GM18951 (cell line): Measurements from ENCODE around the gene PNMT.

Experiments
- POLR2A ChIP-seq: IDR thresholded peaks from 4 replicates; pipeline ENCODE4 v1.6.1; 2011; ENCODE audit warnings: mild to moderate bottlenecking; ENCODE audit not compliant: insufficient read length, insufficient read depth; ENCODE audit errors: extremely low read depth
- in situ Hi-C: fragments of 300-500 bp; cut with MboI; formaldehyde crosslinking; loops from one replicate; pipeline ENCODE4 v1.12.0; 2022; ENCODE audit warnings: low sequenced_read_pairs, mixed read lengths, inconsistent platforms; ENCODE audit not compliant: unreplicated experiment

Gene PNMT

DNA sequence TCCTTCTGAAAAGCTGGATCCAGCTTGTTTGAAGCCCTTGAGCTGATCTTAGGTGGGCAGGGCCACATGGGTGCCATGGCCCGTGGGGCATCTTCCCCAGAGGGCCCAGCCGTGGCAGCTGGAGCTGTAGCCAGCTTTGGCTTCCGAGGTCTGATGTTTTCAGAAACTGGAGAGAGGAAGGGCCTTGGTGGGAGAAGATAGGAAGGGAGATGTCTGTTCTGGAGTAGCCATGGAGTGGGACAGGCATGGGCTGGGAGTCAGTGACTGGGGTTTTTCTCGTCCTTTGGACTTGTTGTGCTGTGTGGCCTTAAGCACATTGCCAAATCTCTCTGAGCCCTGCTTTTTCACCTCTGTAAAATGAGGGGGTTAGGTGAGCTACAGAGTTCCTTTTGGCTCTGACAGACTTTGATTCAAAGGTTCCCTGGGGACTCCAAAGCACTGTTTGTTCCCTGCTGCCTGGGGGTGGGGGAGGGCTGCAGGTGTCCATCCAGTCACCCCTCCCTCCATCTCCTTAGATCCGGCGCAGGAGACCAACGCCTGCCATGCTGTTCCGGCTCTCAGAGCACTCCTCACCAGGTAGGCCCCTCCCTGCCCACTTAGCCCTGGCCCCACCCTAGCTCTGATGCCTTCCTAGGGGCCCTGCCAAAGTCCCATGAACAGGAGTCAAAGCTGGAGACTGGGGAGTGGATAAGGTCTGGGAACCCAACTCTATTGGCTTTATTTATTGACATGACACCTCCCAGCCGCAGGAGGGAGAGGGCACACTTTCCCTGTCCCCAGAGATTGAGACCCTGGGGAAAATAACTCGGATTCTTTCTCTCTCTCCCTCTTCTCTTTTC lies 39.4 kb upstream of the PNMT start:
- in situ Hi-C loops = no loop called here
- no peak for TF ChIP-seq POLR2A

- no peak for TF ChIP-seq POLR2A
- in situ Hi-C loops = no loop called here
Measured at GRCh38 chr17:39629494-39629880, 38.8 kb upstream of the PNMT start.

GRCh38 chr17:39629898-39630297 lies 38.4 kb upstream of the PNMT start:
- in situ Hi-C loops = no loop called here
- no peak for TF ChIP-seq POLR2A

- in situ Hi-C loops = no loop called here
- TF ChIP-seq POLR2A = no peak
Measured at GRCh38 chr17:39631403-39631802, 36.9 kb upstream of the PNMT start.

DNA sequence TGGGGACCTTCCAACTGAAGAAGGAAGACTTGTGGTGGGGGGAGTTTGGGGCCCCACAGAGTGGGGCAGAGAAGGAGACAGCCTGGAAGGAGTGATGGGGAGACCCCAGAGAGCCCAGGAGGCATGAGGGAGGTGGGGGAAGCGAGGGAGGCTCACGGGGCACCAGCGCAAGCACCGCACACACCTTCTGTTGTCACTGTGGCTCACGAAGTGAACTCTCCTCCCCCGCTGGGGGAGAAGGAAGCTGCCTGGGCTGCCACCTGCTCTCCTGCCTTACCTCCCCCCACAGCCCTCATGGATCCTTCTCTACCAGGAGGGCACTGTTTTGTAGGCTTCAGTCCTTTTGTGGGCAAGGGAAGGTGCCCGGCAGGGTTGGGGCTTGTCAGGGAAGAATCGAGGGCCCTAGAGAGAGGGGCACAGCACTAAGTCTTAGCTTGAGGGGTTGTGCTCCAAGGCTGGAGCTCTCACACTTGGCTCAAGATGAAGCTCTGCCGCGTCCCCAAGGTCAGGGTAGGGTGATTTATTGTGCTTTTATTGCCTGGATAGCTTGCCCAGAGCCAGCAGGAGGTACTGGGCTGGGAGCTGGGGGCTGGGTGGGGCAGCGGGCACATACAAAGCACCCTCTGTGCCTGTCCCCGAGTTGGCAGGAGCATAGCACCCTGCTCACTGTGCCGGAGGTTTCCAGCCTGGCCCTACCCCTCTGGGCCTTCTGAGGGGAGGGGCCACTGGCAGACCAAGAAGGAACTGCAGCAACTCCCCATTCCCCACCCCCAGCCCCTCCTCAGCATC lies 35.9 kb upstream of the PNMT start:
- no peak for TF ChIP-seq POLR2A
- in situ Hi-C loops = no loop called here

- no peak for TF ChIP-seq POLR2A
- in situ Hi-C loops = no loop called here
Measured at GRCh38 chr17:39633570-39634183, 34.6 kb upstream of the PNMT start.

GRCh38 chr17:39634384-39634871 lies 33.8 kb upstream of the PNMT start:
- no peak for TF ChIP-seq POLR2A
- in situ Hi-C loops = no loop called here

DNA sequence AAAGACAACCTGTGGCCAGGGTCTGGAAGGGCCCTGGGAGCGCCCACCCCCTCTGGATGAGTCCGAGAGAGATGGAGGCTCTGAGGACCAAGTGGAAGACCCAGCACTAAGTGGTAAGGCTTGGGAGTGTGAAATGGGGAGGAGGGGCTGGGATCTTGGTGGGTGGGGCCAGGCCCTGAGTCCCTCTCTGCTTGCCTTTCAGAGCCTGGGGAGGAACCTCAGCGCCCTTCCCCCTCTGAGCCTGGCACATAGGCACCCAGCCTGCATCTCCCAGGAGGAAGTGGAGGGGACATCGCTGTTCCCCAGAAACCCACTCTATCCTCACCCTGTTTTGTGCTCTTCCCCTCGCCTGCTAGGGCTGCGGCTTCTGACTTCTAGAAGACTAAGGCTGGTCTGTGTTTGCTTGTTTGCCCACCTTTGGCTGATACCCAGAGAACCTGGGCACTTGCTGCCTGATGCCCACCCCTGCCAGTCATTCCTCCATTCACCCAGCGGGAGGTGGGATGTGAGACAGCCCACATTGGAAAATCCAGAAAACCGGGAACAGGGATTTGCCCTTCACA lies 32.6 kb upstream of the PNMT start:
- in situ Hi-C loops = no loop called here
- no peak for TF ChIP-seq POLR2A

DNA sequence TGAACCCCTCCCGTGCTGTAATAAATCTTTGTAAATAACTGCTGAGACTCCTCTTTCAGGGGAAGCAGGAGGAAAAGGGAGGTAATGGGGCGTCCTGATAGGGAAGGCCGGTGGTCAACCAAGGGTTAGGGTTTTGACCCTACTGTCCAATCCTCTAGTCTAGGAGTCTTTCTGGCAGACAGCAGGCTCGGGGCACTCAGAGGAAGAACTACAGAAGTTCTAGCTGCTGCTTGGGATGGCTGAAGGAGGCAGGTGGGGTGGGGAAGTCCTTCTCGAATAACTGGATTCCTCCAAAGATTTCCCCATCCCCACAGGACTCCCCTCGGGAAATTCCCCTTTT lies 31.7 kb upstream of the PNMT start:
- no peak for TF ChIP-seq POLR2A
- in situ Hi-C loops = no loop called here

DNA sequence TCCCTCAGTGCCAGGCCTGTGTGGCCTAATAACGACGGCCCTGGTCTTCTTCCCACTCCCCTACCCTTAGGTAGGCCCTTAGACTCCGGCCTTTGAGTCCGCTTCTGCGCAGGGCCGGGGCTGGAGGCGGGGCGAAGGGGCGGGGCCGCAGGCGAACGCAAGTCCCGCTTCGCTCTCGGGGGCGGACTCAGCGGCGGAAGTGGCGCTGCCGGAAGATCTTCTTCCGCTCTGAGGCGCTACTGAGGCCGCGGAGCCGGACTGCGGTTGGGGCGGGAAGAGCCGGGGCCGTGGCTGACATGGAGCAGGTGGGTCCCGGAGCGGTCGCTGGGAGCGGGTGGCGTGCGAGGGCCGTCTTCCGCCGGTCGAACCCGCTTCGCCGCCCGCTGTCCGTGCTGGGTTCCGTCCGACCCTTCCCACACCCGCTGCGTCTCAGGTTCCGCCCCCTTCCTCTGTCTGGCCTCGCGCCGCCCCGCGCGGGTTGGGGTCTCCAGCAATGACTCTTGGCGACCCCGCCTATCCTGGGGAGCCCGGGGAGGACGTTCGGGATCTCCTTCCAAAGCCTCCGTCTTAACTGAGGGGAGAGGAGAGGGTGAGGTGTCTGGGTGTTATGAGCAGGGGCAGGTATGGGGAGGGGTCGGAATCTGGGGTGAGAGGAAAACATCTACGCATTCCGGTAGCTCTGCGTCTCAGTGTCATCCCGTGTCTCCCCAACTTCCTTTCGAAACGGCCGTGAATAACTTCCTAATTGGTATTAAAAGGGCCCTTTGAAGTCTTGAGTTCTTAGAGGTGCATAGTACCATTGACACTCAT lies 31.1 kb upstream of the PNMT start, which contains the start of gene STARD3:
STARD3 (plus strand) TSS at position 218 of the 810 bp plus-strand sequence. CDS start 16,388 bp downstream, outside the sequence.
- in situ Hi-C loops = no loop called here
- peak; percentile 82 for TF ChIP-seq POLR2A

GRCh38 chr17:39638317-39638716 lies 29.9 kb upstream of the PNMT start:
- no peak for TF ChIP-seq POLR2A
- in situ Hi-C loops = no loop called here

GRCh38 chr17:39639043-39639442 lies 29.2 kb upstream of the PNMT start:
- in situ Hi-C loops = no loop called here
- TF ChIP-seq POLR2A = no peak
